T-helper 1 cell treated with Interleukin-12 subunit alpha and Interleukin-12 subunit beta and Interleukin-4 antibody, amounts not matched to agents 30 μg/mL and 1 μg/mL, for 36 hours (primary cell): ENCODE results near the gene CAPN5.
"Not testable (repeated sequence)": the region's sequence is repeated elsewhere in the genome, so short reads cannot be mapped to it uniquely, and the experiment has no call there.

Experiments
- H3K27ac Mint-ChIP-seq: one replicate; pipeline ENCODE4 v1.8.0; 2021; ENCODE audit warnings: mild to moderate bottlenecking, mixed read lengths
- H3K27me3 Mint-ChIP-seq: one replicate; pipeline ENCODE4 v1.8.0; 2021; ENCODE audit warnings: low read depth, mixed read lengths
- H3K36me3 Mint-ChIP-seq: one replicate; pipeline ENCODE4 v1.8.0; 2021; ENCODE audit warnings: low read depth, mixed read lengths
- H3K4me1 Mint-ChIP-seq: one replicate; pipeline ENCODE4 v1.8.0; 2021; ENCODE audit warnings: low read depth, mixed read lengths
- H3K4me3 Mint-ChIP-seq: one replicate; pipeline ENCODE4 v1.8.0; 2021; ENCODE audit warnings: mild to moderate bottlenecking, moderate library complexity, mixed read lengths
- H3K9me3 Mint-ChIP-seq: one replicate; pipeline ENCODE4 v1.8.0; 2021; ENCODE audit warnings: mixed read lengths

The CAPN5 gene

DNA sequence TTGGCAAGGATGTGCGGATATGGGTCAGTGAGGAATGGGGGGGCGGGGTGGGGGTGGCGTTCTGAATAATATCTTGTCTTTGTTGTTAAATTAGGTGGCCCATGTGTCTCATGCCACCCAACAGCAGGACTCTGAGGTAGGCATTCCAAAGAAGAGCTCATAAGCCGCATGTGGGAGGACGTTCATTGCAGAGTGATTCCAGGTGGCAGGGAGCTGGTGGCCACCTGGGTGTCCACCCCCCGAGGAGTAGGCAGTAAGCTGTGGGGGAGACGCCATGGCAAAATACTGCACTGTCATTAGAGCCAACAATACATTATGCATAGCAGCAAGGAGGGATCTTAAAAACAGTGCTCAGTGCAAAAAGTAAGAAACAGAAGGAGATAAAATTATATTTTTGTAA lies 14.3 kb upstream of the CAPN5 start:
- no peak overlapping the region for H3K27ac Mint-ChIP-seq

DNA sequence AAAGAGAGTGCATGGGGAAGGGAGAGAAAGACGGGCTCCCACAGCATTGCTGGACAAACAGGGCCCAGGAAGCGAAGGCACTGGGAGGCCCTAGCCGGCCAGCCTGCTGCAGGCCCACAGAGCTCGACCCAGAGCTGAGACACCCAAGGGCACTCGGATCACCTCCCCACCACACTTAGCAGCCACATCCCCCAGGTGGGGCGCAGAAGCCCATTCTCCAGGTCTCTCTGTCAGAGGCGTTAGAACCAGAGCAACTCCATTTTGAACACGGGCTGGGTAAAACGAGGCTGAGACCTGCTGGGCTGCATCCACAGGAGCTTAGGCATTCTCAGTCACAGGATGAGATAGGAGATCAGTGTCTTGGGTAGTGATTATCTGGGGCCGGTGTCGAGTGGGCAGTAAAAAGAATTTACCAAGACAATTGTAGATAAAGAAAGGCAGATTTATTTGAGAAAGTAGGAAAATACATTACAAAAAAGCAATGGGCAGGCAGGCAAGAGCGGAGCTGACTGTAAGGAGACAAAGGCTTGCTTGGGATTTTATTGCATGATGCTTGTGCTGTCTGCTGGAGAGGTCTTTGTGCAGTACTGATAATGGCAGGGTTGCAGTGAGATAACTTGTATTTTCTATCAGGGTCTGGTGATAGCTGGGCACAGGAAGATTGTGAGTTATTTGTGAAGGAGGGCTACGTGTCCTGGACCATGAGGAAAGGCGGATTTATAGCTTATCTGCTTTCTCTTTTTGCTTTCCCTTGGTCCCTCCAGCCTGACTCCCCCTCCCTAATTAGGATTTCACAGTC lies 13.4 kb upstream of the CAPN5 start:
- H3K9me3 Mint-ChIP-seq, result peaks cover 7% of the 10 kb centered on the region
- no peak overlapping the region for H3K4me3 Mint-ChIP-seq
- H3K27me3 Mint-ChIP-seq, result peaks cover 3% of the 10 kb centered on the region
- no peaks in the 10 kb centered on the region for H3K4me1 Mint-ChIP-seq
- H3K36me3 Mint-ChIP-seq, result no peaks in the 10 kb centered on the region
- H3K27ac Mint-ChIP-seq, result no peak overlapping the region

More for the DNA sequence above, 14.3 kb upstream of the CAPN5 start:
- Mint-ChIP-seq H3K4me3 (no peak overlapping the region), H3K27me3 (peaks cover 3% of the 10 kb centered on the region), H3K36me3 (no peaks in the 10 kb centered on the region), H3K4me1 (no peaks in the 10 kb centered on the region), H3K9me3 (peaks cover 7% of the 10 kb centered on the region)

DNA sequence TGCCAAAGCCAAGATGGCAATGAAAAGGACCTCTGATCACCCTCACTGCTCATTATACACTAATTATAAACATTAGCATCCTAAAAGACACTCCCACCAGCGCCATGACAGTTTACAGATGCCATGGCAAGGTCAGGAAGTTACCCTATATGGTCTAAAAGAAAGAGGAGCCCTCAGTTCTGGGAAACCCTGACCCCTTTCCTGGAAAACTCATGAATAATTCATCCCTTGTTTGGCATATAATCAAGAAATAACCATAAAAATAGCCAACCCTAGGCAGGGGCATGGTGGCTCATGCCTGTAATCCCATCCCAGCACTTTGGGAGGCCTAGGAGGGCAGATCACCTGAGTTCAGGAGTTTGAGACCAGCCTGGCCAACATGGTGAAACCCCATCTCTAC lies 12.7 kb upstream of the CAPN5 start:
- H3K9me3 Mint-ChIP-seq, result peaks cover 7% of the 10 kb centered on the region
- H3K4me1 Mint-ChIP-seq, result no peaks in the 10 kb centered on the region
- H3K27ac Mint-ChIP-seq, result no peak overlapping the region
- H3K4me3 Mint-ChIP-seq, result no peak overlapping the region
- H3K36me3 Mint-ChIP-seq, result no peaks in the 10 kb centered on the region
- peaks cover 3% of the 10 kb centered on the region for H3K27me3 Mint-ChIP-seq

DNA sequence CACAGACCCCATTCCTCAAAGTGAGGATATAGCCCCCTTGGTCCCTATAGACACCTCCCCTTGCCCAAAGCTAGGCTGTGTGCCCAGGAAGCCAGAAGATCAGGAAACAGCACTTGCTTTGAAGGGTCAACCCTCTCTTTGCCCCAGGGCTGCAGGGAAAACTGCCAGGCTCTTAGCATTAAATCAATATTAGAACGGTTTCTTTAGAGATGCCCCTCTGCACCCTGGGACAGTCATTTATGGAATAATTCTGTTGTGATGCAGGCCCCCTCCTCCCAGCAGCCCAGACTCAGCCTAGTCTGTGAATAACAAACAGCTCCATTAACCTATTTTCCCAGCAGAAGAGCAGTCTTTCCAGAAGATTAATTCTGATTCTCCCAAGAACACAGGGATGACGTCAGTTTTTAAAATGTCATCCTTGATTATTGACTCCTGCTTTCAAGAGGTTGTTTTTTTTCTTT lies 11.6 kb upstream of the CAPN5 start:
- peaks cover 8% of the 10 kb centered on the region for H3K27me3 Mint-ChIP-seq
- H3K36me3 Mint-ChIP-seq, result no peaks in the 10 kb centered on the region
- no peak overlapping the region for H3K4me3 Mint-ChIP-seq
- H3K27ac Mint-ChIP-seq, result no peak overlapping the region
- peaks cover 7% of the 10 kb centered on the region for H3K9me3 Mint-ChIP-seq
- H3K4me1 Mint-ChIP-seq, result no peaks in the 10 kb centered on the region

DNA sequence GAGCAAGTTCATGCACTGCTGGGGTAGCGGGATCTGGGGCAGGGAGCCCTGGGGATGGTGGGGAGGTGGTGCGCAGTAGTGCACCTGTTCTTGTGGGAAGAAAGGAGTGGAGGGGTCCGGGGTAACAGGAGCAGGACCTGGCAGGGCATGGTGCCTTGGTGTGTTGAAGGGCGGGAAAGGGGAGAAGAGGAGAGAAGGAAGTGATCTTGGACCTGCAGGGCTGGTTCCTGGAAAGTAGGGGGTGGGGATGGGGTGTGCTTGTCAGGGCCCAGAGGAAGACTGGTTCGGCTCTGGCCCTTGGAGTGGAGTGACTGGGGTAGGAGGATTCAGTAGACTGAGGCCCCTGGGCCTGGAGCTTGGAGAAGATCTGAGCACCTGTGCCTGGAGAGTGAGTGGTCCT lies 10.9 kb upstream of the CAPN5 start:
- Mint-ChIP-seq H3K4me3 (no peak overlapping the region), H3K9me3 (peaks cover 7% of the 10 kb centered on the region), H3K36me3 (no peaks in the 10 kb centered on the region), H3K27ac (no peak overlapping the region), H3K4me1 (no peaks in the 10 kb centered on the region), H3K27me3 (peaks cover 14% of the 10 kb centered on the region)

DNA sequence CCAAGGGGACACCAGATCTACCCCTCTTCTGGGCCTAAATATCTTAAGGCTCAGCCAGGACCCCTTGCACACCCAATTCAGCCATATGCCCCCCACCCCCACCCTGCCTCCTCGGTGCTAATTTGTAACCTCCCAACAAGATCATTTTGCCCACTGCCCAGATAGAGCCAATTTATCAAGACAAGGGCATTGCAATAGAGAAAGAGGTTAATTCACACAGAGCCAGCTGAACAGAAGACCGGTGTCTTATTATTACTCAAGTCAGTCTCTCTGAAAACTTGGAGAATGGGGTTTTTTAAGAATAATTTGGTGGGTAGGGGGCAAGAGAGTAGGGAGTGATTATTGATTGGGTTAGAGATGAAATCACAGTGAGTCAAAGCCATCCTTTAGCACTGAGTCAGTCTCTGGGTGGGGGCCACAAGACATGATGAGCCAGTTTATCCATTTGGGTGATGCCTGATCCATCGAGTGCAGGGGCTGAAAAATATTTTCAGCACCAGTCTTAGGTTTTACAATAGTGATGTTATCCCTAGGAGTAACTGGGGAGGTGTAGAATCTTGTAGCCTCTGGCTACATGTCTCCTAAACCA lies 9.9 kb upstream of the CAPN5 start:
- Mint-ChIP-seq H3K27ac (no peak overlapping the region), H3K4me1 (no peaks in the 10 kb centered on the region), H3K36me3 (no peaks in the 10 kb centered on the region), H3K9me3 (peaks cover 7% of the 10 kb centered on the region), H3K4me3 (no peak overlapping the region), H3K27me3 (peaks cover 17% of the 10 kb centered on the region)

DNA sequence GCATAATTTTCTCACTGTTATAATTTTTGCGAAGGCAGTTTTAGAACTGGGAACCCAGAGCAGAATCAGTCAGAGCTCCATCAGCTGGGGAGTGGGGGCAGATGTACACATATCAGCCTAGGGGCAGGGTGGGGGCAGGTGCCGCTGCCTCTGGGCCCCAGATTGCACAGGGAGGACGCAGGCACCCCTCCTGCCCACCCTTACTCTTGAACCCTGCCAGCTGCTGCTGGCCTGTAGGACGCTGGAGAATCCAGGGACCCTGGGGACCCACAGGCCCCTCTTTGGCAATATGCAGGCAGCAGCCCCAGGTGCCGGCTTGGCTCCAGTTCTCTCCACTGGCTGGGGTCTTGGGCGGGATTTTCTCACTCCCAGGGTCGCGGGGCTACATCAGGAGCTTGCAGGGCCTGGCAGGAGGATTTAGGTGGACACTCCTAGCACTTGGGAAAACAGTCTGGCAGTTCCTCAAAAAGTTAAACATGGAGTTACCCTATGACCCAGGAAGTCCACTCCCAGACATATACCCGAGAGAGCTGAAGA lies 8.8 kb upstream of the CAPN5 start:
- Mint-ChIP-seq H3K9me3 (peaks cover 7% of the 10 kb centered on the region), H3K4me3 (no peak overlapping the region), H3K27me3 (peaks cover 17% of the 10 kb centered on the region), H3K36me3 (no peaks in the 10 kb centered on the region), H3K4me1 (no peaks in the 10 kb centered on the region), H3K27ac (no peak overlapping the region)

DNA sequence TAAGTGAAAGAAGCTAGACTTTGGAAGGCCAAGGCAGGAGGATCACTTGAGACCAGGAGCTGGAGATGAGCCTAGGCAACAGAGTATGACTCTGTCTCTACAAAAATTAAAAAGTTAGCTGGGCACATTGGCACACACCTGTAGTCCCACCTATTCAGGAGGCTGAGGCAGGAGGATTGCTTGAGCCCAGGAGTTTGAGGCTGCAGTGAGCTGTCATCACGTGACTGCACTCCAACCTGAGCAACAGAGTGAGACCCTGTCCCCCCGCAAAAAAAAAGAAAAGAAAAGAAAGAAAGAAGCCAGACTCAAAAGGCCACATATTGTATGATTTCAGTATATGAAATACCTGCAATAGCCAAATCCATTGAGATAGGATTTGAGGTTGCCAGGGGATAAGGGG lies 7.9 kb upstream of the CAPN5 start:
- H3K4me1 Mint-ChIP-seq, result no peaks in the 10 kb centered on the region
- no peak overlapping the region for H3K27ac Mint-ChIP-seq
- peaks cover 7% of the 10 kb centered on the region for H3K9me3 Mint-ChIP-seq
- H3K36me3 Mint-ChIP-seq, result no peaks in the 10 kb centered on the region
- no peak overlapping the region for H3K4me3 Mint-ChIP-seq
- peaks cover 23% of the 10 kb centered on the region for H3K27me3 Mint-ChIP-seq

DNA sequence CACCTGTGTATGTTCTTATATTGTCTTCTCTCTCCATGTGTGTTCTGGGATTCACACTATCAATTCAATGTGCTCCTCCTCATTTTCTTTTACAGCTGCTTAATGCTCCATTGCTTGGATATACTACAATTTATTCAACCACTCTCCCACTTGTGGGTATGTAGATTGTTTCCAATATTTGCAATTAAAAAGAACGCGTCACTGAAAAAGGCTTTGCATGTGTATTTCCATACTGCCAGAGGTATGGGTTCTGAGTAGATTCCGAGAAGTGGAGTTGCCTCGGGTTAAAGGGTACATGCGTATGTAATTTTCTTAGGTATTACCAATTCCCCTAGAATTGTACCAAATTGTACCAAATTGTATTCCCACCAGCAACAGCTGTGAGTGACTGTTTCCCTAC lies 7.0 kb upstream of the CAPN5 start:
- H3K4me3 Mint-ChIP-seq, result no peak overlapping the region
- H3K9me3 Mint-ChIP-seq, result peaks cover 7% of the 10 kb centered on the region
- H3K27me3 Mint-ChIP-seq, result peaks cover 26% of the 10 kb centered on the region
- no peak overlapping the region for H3K27ac Mint-ChIP-seq
- H3K4me1 Mint-ChIP-seq, result no peaks in the 10 kb centered on the region
- no peaks in the 10 kb centered on the region for H3K36me3 Mint-ChIP-seq

DNA sequence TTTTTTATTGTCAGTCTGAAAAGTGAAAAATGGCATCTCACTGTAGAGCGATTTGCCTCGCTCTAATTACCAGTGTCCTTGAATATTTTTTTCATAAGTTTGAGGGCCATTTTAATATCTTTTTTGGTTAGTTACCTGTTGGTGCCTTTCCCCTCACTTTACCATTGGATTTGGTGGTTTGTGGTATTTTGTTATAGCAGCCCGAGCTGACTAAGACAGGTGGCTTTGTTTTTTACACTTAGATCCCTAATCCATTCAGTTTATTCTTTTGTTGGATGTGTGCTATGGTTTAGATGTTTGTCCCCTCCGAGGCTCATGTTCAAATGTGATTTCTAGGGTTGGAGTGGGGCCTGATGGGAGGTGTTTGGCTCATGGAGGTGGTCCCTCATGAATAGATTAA lies 6.5 kb upstream of the CAPN5 start:
- H3K36me3 Mint-ChIP-seq, result no peaks in the 10 kb centered on the region
- H3K4me3 Mint-ChIP-seq, result no peak overlapping the region
- H3K4me1 Mint-ChIP-seq, result no peaks in the 10 kb centered on the region
- peaks cover 7% of the 10 kb centered on the region for H3K9me3 Mint-ChIP-seq
- no peak overlapping the region for H3K27ac Mint-ChIP-seq
- peaks cover 30% of the 10 kb centered on the region for H3K27me3 Mint-ChIP-seq

DNA sequence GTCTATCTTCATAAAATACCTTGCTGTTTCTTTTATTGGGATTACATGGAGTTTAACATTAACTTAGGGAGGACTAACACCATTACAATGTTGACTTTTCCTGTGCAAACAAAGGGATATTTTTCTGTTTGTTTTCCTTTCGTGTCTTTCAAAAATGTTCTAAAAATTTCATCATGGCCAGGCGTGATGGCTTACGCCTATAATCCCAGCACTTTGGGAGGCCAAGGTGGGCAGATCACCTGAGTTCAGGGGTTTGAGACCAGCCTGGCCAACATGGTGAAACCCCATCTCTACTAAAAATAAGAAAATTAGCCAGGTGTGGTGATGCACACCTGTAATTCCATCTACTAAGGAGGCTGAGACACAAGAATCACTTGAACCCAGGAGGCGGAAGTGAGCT lies 5.5 kb upstream of the CAPN5 start:
- H3K4me1 Mint-ChIP-seq, H3K4me3 Mint-ChIP-seq, H3K27ac Mint-ChIP-seq, H3K9me3 Mint-ChIP-seq, H3K36me3 Mint-ChIP-seq: not testable (repeated sequence)
- H3K27me3 Mint-ChIP-seq, result peaks cover 37% of the 10 kb centered on the region

DNA sequence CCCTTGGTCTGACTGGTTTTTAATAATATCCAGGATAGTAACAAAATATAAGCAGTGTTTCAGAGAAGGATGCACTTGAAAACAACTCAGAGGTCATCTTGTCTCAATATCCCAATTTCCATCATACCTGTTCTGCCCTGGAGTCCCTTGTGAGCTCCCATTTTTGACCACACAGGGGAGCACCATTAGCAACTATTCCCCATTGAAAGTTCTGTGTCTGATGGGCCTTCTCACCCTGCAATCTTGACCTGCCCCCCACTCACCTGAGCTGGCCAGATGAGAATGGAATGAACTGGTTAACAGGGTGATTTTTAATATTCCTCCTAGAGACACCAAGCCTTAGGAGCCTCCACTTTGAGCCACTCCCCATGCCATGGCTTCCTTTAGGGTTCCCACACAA lies 3.8 kb upstream of the CAPN5 start:
- peaks cover 37% of the 10 kb centered on the region for H3K27me3 Mint-ChIP-seq
- no peak overlapping the region for H3K27ac Mint-ChIP-seq
- no peaks in the 10 kb centered on the region for H3K9me3 Mint-ChIP-seq
- no peaks in the 10 kb centered on the region for H3K36me3 Mint-ChIP-seq
- peaks cover 6% of the 10 kb centered on the region for H3K4me1 Mint-ChIP-seq
- H3K4me3 Mint-ChIP-seq, result no peak overlapping the region

DNA sequence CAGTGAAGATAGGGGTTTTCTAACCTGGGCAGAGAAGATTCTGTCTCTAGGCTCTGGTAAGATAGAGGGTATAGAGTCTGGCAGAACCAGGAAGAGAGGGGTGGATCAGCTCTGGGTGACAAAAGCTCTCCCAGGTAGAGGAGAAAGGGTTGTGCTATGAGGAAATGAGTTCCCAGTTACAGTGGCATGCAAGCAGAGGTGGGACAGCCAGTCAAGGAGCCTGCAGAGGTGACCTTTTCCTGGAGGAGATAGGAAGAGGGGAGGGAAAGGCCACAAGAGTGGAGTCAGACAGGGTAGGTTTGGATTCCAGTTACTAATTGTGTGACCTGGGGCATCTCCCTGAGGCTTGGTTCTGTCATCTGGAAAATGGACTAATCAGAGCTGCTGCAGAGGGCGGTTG lies 3.4 kb upstream of the CAPN5 start:
- Mint-ChIP-seq H3K4me1 (peaks cover 6% of the 10 kb centered on the region), H3K27me3 (peaks cover 42% of the 10 kb centered on the region), H3K9me3 (no peaks in the 10 kb centered on the region), H3K4me3 (no peak overlapping the region), H3K27ac (no peak overlapping the region), H3K36me3 (no peaks in the 10 kb centered on the region)

DNA sequence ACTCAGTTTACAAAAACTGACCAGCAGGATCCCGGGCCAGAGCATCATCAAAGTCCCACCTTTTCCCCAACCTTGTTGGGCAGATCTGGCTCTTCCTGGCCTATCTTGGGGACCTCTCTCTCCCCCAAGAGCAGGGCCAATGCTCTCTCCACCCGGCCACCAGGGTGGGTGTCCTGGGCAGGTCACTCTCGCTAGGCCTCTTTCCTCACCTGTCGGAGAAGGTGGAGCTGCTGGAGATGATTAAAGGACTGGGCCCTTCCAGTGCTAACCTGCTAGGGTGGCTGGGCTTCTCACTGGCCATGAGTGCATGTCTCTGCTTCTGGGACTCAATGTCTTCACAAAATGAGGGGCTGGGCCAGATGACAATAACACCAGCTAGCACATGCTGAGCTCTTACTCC lies 2.9 kb upstream of the CAPN5 start:
- no peak overlapping the region for H3K4me3 Mint-ChIP-seq
- H3K4me1 Mint-ChIP-seq, result peaks cover 6% of the 10 kb centered on the region
- no peak overlapping the region for H3K27ac Mint-ChIP-seq
- no peaks in the 10 kb centered on the region for H3K9me3 Mint-ChIP-seq
- H3K27me3 Mint-ChIP-seq, result peaks cover 43% of the 10 kb centered on the region
- H3K36me3 Mint-ChIP-seq, result no peaks in the 10 kb centered on the region

DNA sequence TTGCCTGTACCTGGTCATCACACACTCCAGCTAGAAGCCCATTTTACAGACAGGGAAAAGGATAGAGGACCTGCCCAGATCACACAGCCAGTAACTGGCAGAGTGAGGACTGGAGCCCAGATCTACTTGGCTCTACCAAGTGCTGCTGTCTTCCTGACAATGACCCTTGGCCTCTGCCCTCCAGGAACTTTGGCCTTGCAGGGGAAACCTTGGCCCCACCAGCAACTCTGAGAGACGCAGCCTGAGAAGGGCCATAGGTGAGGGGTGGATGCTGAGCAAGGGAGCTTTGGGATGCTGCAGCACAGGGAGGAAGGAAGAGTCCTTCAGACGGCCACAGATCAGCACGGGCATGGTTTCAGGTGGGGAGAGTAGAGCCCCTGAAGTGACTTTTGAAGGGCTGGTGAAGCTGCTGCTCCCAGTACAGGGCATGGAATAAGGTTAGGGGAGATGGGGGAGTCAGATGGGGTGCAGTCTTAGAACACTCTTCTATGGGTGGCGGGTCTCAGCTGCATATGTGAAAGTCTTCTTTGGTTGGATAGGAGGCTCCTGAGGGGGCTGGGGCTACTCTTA lies 2.0 kb upstream of the CAPN5 start:
- no peaks in the 10 kb centered on the region for H3K9me3 Mint-ChIP-seq
- H3K27me3 Mint-ChIP-seq, result peaks cover 39% of the 10 kb centered on the region
- peak overlapping the region; percentile 48 for H3K4me3 Mint-ChIP-seq
- no peaks in the 10 kb centered on the region for H3K36me3 Mint-ChIP-seq
- H3K4me1 Mint-ChIP-seq, result peaks cover 6% of the 10 kb centered on the region
- no peak overlapping the region for H3K27ac Mint-ChIP-seq
